Measurements from ENCODE around the gene CPTP.

DNA sequence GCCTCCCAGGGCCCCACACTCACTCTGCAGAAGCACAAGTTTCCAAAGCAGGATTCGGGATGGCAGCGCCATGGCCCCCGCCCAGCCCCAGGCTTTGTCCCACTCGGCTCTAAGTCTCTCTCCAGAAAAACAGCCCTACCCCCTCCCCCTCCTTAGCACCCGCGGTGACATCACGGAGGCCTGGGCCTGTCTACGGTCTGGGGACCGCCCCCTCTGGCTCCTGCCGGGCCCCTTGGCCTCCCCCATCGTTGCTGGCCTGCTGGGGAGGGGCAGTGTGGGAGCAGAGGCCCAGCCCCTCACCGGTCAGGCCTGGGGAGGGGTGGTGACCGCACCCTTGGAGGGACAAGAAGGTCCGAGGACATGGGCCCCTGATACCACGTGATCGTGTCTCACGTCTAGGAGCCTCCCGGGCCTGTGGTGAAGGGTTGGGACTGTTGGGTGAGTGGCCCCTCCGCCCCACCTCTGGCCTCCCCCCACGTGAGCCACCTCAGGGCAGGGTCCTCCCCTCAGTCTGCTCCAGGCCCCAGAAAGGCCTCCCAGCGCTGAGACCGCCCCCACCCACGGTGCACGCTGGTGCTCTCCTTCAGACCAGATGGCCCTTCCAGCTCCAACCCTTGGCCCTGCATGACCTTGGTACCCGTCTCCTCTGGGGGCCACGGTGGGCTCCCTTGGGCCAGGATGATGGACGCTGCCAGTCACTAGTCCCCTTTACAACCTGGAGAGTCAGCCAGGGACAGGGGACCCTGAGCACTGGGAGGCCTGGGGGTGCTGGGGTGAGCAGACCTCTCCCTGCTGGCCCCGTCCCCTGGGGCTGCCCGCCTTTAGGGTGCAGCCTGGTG lies 34.0 kb downstream of the CPTP start, which contains the start of gene MXRA8:
- no peak for TF ChIP-seq TCF7L2 (IDR thresholded peaks at IDR 0.05; ENCODE audit: low read depth, low read length)
- TF ChIP-seq, protein P1, sequence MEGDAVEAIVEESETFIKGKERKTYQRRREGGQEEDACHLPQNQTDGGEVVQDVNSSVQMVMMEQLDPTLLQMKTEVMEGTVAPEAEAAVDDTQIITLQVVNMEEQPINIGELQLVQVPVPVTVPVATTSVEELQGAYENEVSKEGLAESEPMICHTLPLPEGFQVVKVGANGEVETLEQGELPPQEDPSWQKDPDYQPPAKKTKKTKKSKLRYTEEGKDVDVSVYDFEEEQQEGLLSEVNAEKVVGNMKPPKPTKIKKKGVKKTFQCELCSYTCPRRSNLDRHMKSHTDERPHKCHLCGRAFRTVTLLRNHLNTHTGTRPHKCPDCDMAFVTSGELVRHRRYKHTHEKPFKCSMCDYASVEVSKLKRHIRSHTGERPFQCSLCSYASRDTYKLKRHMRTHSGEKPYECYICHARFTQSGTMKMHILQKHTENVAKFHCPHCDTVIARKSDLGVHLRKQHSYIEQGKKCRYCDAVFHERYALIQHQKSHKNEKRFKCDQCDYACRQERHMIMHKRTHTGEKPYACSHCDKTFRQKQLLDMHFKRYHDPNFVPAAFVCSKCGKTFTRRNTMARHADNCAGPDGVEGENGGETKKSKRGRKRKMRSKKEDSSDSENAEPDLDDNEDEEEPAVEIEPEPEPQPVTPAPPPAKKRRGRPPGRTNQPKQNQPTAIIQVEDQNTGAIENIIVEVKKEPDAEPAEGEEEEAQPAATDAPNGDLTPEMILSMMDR (IDR thresholded peaks at IDR 0.05), result no peak
- TF ChIP-seq, protein P2, sequence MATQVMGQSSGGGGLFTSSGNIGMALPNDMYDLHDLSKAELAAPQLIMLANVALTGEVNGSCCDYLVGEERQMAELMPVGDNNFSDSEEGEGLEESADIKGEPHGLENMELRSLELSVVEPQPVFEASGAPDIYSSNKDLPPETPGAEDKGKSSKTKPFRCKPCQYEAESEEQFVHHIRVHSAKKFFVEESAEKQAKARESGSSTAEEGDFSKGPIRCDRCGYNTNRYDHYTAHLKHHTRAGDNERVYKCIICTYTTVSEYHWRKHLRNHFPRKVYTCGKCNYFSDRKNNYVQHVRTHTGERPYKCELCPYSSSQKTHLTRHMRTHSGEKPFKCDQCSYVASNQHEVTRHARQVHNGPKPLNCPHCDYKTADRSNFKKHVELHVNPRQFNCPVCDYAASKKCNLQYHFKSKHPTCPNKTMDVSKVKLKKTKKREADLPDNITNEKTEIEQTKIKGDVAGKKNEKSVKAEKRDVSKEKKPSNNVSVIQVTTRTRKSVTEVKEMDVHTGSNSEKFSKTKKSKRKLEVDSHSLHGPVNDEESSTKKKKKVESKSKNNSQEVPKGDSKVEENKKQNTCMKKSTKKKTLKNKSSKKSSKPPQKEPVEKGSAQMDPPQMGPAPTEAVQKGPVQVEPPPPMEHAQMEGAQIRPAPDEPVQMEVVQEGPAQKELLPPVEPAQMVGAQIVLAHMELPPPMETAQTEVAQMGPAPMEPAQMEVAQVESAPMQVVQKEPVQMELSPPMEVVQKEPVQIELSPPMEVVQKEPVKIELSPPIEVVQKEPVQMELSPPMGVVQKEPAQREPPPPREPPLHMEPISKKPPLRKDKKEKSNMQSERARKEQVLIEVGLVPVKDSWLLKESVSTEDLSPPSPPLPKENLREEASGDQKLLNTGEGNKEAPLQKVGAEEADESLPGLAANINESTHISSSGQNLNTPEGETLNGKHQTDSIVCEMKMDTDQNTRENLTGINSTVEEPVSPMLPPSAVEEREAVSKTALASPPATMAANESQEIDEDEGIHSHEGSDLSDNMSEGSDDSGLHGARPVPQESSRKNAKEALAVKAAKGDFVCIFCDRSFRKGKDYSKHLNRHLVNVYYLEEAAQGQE (IDR thresholded peaks at IDR 0.05; ENCODE audit: insufficient read depth in 1 of 2, low read depth in 2 of 2, low read length in 1 of 2), result no peak
- TF ChIP-seq POLR2AphosphoS5 (IDR thresholded peaks at IDR 0.05; ENCODE audit: low read depth, low read length), result no peak; the same call in 1 of the 2 replicates
